ENCODE results near the gene OBP2B.

DNA sequence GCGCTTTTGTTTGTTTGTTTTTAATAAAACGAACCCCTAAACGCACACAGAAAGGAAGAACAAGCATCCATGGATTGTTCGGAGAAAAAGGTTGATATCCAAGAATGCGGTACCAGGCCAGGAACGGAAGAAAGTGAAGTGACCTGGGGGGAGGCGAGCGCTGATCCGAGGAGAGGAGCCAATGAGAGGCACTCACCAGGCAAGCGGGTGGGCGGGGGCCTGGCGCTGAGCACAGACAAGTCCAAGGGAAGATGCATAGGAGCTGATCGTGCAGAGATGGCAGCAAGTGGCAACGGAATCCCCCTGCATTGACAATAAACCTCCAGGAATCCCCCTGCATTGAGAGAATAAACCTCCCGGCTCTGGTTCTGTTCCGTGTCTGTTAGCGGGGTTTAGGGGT, 8.4 kb downstream of the OBP2B start:
- TF ChIP-seq, protein P1, sequence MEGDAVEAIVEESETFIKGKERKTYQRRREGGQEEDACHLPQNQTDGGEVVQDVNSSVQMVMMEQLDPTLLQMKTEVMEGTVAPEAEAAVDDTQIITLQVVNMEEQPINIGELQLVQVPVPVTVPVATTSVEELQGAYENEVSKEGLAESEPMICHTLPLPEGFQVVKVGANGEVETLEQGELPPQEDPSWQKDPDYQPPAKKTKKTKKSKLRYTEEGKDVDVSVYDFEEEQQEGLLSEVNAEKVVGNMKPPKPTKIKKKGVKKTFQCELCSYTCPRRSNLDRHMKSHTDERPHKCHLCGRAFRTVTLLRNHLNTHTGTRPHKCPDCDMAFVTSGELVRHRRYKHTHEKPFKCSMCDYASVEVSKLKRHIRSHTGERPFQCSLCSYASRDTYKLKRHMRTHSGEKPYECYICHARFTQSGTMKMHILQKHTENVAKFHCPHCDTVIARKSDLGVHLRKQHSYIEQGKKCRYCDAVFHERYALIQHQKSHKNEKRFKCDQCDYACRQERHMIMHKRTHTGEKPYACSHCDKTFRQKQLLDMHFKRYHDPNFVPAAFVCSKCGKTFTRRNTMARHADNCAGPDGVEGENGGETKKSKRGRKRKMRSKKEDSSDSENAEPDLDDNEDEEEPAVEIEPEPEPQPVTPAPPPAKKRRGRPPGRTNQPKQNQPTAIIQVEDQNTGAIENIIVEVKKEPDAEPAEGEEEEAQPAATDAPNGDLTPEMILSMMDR (IDR thresholded peaks at IDR 0.05; ENCODE audit: low read length) = no peak
- no peak for TF ChIP-seq EZH2 (IDR thresholded peaks at IDR 0.05; ENCODE audit: borderline replicate concordance, low read length)
